ENCODE measurements around the gene CABLES1.

The CABLES1 gene

DNA sequence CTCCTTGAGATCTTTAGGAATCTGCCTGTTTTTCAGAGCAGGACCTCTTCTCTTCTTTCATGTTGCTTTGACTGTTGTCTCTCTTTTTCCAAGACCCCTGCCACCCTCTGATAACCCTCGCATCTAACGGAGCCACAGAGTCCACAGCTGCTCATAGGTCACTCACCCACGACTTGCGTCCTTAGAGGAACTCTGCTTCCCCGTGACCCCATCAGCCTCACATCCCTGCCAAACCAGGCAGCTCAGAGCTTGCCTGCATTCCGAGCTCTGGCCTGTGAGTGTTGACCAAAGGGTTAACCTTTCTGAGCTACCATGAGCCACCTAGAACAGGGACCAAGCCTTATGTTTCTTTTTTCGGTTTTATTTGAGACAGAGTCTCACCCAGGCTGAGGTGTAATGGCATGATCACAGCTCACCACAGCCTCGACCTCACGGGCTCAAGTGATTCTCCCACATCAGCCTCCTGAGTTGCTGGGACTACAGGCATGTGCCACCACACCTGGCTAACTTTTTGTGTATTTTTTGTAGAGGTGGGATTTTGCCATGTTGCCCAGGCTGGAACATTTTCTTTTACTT lies 36.4 kb downstream of the CABLES1 start:
- no peak for DNase-seq

GRCh38 chr18:23172591-23173380 lies 37.5 kb downstream of the CABLES1 start:
- DNase-seq, result no peak

DNA sequence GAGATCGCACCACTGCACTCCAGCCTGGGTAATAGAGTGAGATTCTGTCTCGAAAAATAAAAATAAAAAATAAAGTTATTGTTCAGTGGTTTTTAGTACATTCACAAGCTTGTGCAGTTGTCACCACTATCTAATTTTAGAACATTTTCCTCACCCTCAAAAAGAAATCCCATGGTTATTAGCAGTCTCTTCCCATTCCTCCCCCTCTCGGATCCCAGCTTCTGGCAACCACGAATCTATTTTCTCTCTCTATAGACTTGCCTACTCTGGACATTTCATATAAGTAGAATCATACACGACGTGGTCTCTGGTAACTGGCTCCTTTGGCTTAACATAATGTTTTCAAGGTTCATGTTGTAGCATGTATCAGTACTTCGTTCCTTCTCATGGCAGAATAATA lies 38.6 kb downstream of the CABLES1 start:
- DNase-seq, result no peak

DNA sequence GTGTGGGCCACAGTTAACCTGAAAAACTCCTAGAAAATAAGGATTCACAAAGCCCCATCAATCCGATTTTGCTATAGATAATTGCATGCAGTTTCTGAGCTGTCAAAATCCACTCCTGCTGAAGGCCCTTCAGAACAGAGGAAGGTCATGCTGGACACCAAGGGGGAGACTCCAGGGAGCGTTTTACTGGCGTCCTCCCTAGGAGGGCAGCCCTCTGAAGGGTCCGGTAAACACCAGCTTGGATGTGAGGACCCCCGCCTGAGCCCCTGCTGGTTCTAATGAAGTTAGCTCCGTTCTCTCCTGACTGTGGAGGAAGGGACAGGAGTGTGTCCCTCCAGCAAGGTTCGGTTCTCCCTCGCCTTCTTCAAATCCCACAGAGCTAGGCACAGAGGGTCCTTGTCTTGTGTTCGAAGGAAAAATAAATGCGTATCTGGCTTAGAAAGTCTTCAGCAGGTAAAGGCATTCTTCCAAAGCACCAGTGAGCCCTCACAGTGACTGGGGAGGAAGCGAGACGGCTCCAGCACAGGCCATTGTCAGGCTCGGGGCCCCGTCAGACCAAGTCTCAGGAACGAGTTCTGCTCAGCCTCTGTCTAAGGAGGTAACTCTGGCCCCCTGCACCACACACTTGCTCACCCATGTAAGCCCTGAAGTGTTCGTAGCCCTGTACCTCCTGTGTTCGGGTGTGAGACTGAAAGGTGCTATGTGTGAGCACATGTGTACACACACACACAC lies 41.6 kb downstream of the CABLES1 start:
- DNase-seq, result no peak

GRCh38 chr18:23177433-23178072 lies 42.3 kb downstream of the CABLES1 start:
- no peak for DNase-seq

DNA sequence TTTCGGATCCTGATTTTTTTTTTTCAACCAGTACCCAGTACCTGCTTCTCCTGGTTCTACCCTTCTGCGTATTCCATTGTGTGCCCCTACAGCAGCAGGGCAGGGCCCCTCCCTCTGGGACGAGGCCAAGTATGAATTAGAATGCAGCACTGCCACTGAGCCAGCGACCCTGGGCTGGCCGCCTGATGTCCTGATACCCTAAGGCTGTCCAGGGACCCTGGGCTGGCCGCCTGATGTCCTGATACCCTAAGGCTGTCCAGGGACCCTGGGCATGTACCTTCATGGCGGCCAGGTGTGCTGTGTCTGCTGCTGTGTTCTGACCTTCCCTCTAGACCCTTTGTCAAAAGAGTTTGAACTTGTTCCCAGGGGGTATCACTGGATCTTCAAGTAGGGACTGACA lies 42.9 kb downstream of the CABLES1 start:
- no peak for DNase-seq

DNA sequence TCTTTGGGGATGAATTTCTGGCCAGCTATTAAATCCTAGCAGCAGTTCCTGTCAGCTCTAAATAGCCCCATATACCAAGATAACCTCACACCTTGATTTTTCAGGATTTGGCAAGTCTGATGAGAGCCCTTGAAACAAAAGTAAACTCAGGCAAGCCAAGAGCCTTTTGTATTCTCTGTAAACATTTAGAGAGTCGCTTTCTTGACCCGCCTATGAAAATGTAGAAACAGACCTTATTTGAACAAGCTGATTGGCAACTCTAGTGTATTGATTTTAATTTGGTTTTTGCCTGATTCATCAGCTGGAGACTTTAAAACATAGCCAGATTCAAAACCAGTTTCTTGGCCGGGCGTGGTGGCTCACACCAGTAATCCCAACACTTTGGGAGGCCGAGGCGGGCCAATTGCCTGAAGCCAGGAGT lies 43.4 kb downstream of the CABLES1 start:
- no peak for DNase-seq

DNA sequence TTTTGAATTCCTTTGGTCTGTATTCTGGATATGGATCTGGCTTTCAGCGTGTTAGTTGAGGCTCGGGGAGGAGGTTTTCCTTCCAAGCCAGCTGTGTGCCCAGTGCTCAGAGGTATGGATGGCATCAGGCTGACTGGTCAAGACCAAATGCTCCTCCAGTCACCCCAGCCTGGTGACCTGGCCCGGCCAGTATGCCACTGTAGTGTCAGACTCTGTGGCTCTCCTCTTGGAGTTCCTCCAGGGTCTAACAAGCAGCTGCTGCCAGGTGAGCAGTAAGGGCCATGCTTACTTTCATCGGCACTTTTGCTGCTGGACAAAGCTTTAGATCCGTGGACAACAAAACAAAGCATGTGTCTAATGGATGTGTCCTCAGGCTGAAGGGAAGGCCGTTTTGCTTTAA lies 44.1 kb downstream of the CABLES1 start:
- no peak for DNase-seq

GRCh38 chr18:23181547-23181946 lies 46.3 kb downstream of the CABLES1 start:
- DNase-seq, result no peak

- no peak for DNase-seq
These were observed 47.3 kb downstream of the CABLES1 start for GRCh38 chr18:23182606-23183005.

GRCh38 chr18:23183411-23184150 lies 48.3 kb downstream of the CABLES1 start:
- DNase-seq, result no peak

GRCh38 chr18:23186781-23187180 lies 51.5 kb downstream of the CABLES1 start:
- no peak for DNase-seq

GRCh38 chr18:23188068-23188760 lies 52.9 kb downstream of the CABLES1 start:
- DNase-seq, result no peak

- DNase-seq, result no peak
These were observed 53.8 kb downstream of the CABLES1 start for GRCh38 chr18:23189099-23189498.

DNA sequence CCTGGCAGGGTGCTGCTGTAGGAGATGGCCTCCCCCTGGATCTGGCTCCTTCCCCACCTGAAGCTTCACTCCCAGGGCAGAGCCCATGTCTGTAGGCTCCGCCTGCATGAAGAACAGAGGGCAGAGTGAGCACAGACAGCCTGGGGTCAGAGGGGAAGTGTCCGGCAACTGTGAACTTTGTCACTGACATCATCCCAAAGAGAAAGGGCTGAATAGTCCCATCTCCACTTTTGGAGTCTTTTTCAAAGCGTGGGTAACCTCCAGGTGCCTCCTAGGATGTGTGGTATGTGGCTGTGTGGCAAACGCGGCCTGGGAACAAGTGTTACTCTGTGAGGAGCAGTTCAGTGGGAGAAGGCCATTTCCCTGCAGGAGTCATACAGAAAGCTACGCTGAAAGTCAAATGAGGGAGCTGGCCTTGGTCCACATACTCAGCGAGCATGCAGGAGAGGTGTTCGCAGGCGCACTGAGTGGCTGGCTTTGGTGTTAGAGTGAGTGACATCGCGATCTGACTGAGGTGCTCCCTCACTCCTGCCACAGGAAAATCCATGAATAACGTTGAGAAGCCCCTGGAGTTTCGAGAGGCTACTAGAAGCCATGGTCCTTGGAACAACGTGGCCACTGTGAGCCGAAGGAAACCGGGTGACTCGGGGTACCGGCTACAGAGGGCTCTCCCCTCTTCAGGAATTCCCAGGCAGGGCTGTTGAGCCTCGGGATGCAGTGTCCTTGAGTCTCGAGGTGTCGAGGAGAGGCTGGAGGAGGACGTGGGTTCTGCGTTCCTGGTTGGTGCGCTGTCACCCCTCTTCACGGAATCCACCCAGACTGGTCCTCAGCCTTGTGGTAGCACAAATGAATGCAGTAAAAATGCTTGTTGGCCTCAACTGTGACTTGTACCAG lies 54.7 kb downstream of the CABLES1 start:
- DNase-seq, result no peak

- no peak for DNase-seq
These were observed 55.9 kb downstream of the CABLES1 start for GRCh38 chr18:23191232-23191631.

DNA sequence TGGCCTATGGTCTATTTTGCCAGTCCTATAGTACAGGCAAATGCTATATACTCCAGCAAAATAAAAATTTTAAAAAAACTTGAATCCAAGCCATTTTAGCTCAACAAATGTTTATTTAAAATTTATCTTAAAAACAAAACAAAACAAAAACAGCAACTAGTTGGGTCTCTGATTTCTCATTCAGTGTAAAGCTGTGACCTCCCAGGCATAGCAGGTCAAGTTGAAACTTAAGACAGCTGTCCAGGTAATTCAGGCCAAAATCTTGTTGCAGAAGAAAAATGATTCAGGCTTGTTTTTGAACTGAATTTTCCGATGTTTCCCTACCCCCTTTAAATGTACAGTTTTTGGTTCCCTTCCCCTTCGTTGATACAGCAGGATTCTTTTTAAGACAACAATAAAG lies 58.5 kb downstream of the CABLES1 start:
- no peak for DNase-seq

GRCh38 chr18:23194155-23194996 lies 59.1 kb downstream of the CABLES1 start:
- DNase-seq, result no peak

DNA sequence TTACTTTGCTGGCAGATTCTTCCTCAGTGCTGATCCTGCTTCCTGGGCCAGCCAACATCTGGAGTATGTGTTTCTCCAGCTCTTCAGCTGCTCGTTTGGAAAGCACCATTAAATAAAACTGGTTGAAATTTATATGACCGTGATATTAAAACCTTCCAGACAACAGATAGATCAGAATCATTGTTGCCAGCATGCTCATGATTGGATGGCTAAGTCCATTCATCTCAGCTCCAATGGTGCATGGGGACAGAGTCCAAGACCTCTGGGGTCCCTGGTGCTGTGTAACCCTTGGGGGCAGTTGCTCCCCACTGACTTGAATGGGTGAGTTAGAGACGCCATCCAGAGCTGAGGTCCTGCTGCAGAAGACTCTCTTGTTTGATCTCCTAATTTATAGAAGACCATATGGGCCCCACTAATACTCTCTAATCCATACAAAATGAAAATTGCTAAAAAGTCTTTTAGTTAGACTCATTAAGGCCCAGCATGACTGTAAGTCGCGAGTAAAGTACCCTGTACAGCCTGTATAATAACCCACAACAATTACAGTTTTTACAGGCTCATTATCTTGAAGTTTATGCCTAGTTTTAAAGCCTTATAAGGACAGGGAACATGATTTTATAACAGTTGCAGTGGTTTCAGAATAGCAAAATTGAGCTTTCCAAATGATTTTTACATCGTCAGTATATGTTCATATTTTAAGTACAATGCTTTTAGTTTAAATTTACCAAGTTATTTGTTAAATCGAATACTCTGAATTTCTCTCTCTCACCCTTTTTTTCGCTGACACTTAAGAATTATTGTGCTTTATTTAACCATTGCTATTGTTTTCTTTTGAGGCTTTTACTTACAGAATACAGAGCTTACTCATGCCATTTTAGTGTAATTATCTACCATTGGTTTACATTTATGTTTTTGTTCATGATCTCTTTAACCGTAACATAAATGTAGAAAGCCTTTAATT lies 60.0 kb downstream of the CABLES1 start:
- DNase-seq, result no peak
